ENCODE data around the gene EFNA2.

Gene EFNA2

GRCh38 chr19:1307320-1307719 is 21.6 kb downstream of the EFNA2 start:
- no peak for ATAC-seq
- TF ChIP-seq TCF4 (CRISPR knock-in tag; IDR thresholded peaks at IDR 0.05; ENCODE audit: borderline replicate concordance), result no peak
- TF ChIP-seq GLIS3 (CRISPR knock-in tag; IDR thresholded peaks at IDR 0.05), result no peak
- TF ChIP-seq POU6F1 (CRISPR knock-in tag; IDR thresholded peaks at IDR 0.05; ENCODE audit: borderline replicate concordance, low read depth), result no peak
- no peak for TF ChIP-seq OSR1 (CRISPR knock-in tag; IDR thresholded peaks at IDR 0.05)
- TF ChIP-seq PPARA (CRISPR knock-in tag; IDR thresholded peaks at IDR 0.05; ENCODE audit: borderline replicate concordance), result no peak

- TF ChIP-seq RARB (CRISPR knock-in tag; IDR thresholded peaks at IDR 0.05) (no peak), CSDC2 (CRISPR knock-in tag; IDR thresholded peaks at IDR 0.05) (no peak), ISL1 (CRISPR knock-in tag; IDR thresholded peaks at IDR 0.05) (no peak), POU6F1 (CRISPR knock-in tag; IDR thresholded peaks at IDR 0.05; ENCODE audit: borderline replicate concordance, low read depth) (no peak), GLIS3 (CRISPR knock-in tag; IDR thresholded peaks at IDR 0.05) (no peak), ZNF8 (CRISPR knock-in tag; IDR thresholded peaks at IDR 0.05) (no peak), ZC3H10 (CRISPR knock-in tag; IDR thresholded peaks at IDR 0.05) (no peak), ZNF70 (CRISPR knock-in tag; IDR thresholded peaks at IDR 0.05) (no peak), ARNTL (CRISPR knock-in tag; IDR thresholded peaks at IDR 0.05; ENCODE audit: borderline replicate concordance, low read depth) (no peak), ZFP3 (CRISPR knock-in tag; IDR thresholded peaks at IDR 0.05) (no peak), ZFP30 (CRISPR knock-in tag; IDR thresholded peaks at IDR 0.05) (no peak), PPARA (CRISPR knock-in tag; IDR thresholded peaks at IDR 0.05; ENCODE audit: borderline replicate concordance) (no peak), CREB5 (CRISPR knock-in tag; IDR thresholded peaks at IDR 0.05; ENCODE audit: low read depth) (no peak), SNAI2 (CRISPR knock-in tag; IDR thresholded peaks at IDR 0.05) (no peak), ZNF565 (CRISPR knock-in tag; conservative IDR thresholded peaks at IDR 0.05; ENCODE audit: low read depth) (no peak), ESRRG (CRISPR knock-in tag; IDR thresholded peaks at IDR 0.05) (no peak), OSR1 (CRISPR knock-in tag; IDR thresholded peaks at IDR 0.05) (no peak), TCF4 (CRISPR knock-in tag; IDR thresholded peaks at IDR 0.05; ENCODE audit: borderline replicate concordance) (no peak)
- TF ChIP-seq, protein P1, sequence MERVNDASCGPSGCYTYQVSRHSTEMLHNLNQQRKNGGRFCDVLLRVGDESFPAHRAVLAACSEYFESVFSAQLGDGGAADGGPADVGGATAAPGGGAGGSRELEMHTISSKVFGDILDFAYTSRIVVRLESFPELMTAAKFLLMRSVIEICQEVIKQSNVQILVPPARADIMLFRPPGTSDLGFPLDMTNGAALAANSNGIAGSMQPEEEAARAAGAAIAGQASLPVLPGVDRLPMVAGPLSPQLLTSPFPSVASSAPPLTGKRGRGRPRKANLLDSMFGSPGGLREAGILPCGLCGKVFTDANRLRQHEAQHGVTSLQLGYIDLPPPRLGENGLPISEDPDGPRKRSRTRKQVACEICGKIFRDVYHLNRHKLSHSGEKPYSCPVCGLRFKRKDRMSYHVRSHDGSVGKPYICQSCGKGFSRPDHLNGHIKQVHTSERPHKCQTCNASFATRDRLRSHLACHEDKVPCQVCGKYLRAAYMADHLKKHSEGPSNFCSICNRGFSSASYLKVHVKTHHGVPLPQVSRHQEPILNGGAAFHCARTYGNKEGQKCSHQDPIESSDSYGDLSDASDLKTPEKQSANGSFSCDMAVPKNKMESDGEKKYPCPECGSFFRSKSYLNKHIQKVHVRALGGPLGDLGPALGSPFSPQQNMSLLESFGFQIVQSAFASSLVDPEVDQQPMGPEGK (CRISPR knock-in tag; IDR thresholded peaks at IDR 0.05; ENCODE audit: borderline replicate concordance), result no peak
- TF ChIP-seq, protein P2, sequence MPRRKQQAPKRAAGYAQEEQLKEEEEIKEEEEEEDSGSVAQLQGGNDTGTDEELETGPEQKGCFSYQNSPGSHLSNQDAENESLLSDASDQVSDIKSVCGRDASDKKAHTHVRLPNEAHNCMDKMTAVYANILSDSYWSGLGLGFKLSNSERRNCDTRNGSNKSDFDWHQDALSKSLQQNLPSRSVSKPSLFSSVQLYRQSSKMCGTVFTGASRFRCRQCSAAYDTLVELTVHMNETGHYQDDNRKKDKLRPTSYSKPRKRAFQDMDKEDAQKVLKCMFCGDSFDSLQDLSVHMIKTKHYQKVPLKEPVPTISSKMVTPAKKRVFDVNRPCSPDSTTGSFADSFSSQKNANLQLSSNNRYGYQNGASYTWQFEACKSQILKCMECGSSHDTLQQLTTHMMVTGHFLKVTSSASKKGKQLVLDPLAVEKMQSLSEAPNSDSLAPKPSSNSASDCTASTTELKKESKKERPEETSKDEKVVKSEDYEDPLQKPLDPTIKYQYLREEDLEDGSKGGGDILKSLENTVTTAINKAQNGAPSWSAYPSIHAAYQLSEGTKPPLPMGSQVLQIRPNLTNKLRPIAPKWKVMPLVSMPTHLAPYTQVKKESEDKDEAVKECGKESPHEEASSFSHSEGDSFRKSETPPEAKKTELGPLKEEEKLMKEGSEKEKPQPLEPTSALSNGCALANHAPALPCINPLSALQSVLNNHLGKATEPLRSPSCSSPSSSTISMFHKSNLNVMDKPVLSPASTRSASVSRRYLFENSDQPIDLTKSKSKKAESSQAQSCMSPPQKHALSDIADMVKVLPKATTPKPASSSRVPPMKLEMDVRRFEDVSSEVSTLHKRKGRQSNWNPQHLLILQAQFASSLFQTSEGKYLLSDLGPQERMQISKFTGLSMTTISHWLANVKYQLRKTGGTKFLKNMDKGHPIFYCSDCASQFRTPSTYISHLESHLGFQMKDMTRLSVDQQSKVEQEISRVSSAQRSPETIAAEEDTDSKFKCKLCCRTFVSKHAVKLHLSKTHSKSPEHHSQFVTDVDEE (CRISPR knock-in tag; IDR thresholded peaks at IDR 0.05), result no peak
Observed at GRCh38 chr19:1307755-1308303, 22.2 kb downstream of the EFNA2 start.

DNA sequence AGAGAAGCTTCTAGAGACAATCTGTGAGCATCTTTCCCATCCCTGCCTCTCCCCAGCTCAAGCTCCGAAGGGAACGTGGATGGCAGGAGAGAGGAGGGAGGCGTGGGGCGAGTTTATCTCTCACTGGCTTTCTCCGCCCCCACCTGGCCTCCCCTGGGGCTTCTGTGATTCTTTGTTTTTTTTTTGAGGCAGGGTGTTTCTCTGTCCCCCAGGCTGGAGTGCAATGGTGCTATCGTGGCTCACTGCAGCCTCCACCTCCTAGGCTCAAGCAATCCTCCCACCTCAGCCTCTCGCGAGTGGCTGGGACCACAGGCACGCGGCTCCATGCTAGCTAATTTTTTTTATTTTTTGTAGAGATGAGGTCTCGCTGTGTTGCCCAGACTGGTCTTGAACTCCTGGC is 23.0 kb downstream of the EFNA2 start:
- TF ChIP-seq, protein P2 (CRISPR knock-in tag; IDR thresholded peaks at IDR 0.05), result no peak
- TF ChIP-seq CSDC2 (CRISPR knock-in tag; IDR thresholded peaks at IDR 0.05), result no peak
- no peak for TF ChIP-seq CREB5 (CRISPR knock-in tag; IDR thresholded peaks at IDR 0.05; ENCODE audit: low read depth)
- TF ChIP-seq TCF4 (CRISPR knock-in tag; IDR thresholded peaks at IDR 0.05; ENCODE audit: borderline replicate concordance), result no peak
- TF ChIP-seq OSR1 (CRISPR knock-in tag; IDR thresholded peaks at IDR 0.05), result no peak
- ATAC-seq, result no peak

More at GRCh38 chr19:1307755-1308303, 22.2 kb downstream of the EFNA2 start:
- ATAC-seq, result no peak
